OCI-LY7 (cell line): ENCODE measurements around the gene KCNB1. TPM values are rescaled to one million over a fixed set of nuclear protein-coding genes. Genes with fewer than 3 reads are reported as not detected.

Experiments
- BruUV-seq: library from RNA; stranded (reverse); fragments of 400-500 nt; replicated peaks from 2 replicates; lab custom pipeline; 2021; lab: Mats Ljungman, UMichigan
- CTCF ChIA-PET: fragments of 300-600 bp; sonication (Branson Sonifier 250); formaldehyde crosslinking; loops from one replicate; lab custom pipeline; 2022; ENCODE audit warnings: antibody characterized with exemption; ENCODE audit not compliant: unreplicated experiment; lab: Charles Lee
- POLR2A ChIA-PET: fragments of 300-600 bp; sonication (Branson Sonifier 250); formaldehyde crosslinking; loops from one replicate; lab custom pipeline; 2022; ENCODE audit warnings: antibody characterized with exemption; lab: Charles Lee
- DNase-seq: peaks from one replicate; pipeline ENCODE4 v3.0.0-alpha.2; 2015; ENCODE audit warnings: low spot score
- H2AFZ ChIP-seq: fragments of 200-600 bp; sonication (generic), shearing (Covaris generic); 2 replicates; pipeline ENCODE4 v1.6.1; 2014; ENCODE audit warnings: mild to moderate bottlenecking, antibody characterized with exemption, low read length, moderate library complexity
- H3K27ac ChIP-seq: fragments of 200-600 bp; sonication (generic); 2 replicates; pipeline ENCODE4 v1.5.1; 2014; ENCODE audit warnings: mixed run types, low read depth, mild to moderate bottlenecking, moderate library complexity, low read length, inconsistent platforms; ENCODE audit not compliant: poor library complexity, severe bottlenecking
- H3K36me3 ChIP-seq: fragments of 200-600 bp; sonication (generic); 2 replicates; pipeline ENCODE4 v1.6.1; 2014; ENCODE audit warnings: mild to moderate bottlenecking, antibody characterized with exemption, low read length, moderate library complexity, mixed read lengths; ENCODE audit not compliant: insufficient read depth
- H3K4me1 ChIP-seq: fragments of 200-600 bp; sonication (generic); 2 replicates; pipeline ENCODE4 v1.5.1; 2014; ENCODE audit warnings: mild to moderate bottlenecking, low read length; ENCODE audit not compliant: insufficient read depth, poor library complexity, severe bottlenecking
- H3K4me2 ChIP-seq: fragments of 200-600 bp; sonication (generic); 2 replicates; pipeline ENCODE4 v1.6.1; 2014; ENCODE audit warnings: mild to moderate bottlenecking, low read length
- H3K4me3 ChIP-seq: fragments of 200-600 bp; sonication (generic); 2 replicates; pipeline ENCODE4 v1.5.1; 2014; ENCODE audit warnings: mild to moderate bottlenecking, low read depth, low read length; ENCODE audit not compliant: poor library complexity, severe bottlenecking
- H3K79me2 ChIP-seq: fragments of 200-600 bp; sonication (generic); 2 replicates; pipeline ENCODE4 v1.6.1; 2016; ENCODE audit warnings: low read depth, mild to moderate bottlenecking, low read length, moderate library complexity, mixed read lengths; ENCODE audit not compliant: insufficient read depth
- H3K9me2 ChIP-seq: fragments of 200-600 bp; sonication (generic); 2 replicates; pipeline ENCODE4 v1.6.1; 2016; ENCODE audit warnings: mild to moderate bottlenecking, low read length, mixed read lengths; ENCODE audit not compliant: insufficient read depth
- H3K9me3 ChIP-seq: fragments of 200-600 bp; sonication (generic); 2 replicates; pipeline ENCODE4 v1.6.1; 2014; ENCODE audit warnings: mild to moderate bottlenecking, mixed run types, low read length, mixed read lengths
- H4K20me1 ChIP-seq: fragments of 200-600 bp; sonication (generic); 2 replicates; pipeline ENCODE4 v1.6.1; 2014; ENCODE audit warnings: mild to moderate bottlenecking, antibody characterized with exemption, low read length, moderate library complexity, mixed read lengths; ENCODE audit not compliant: insufficient read depth
- EZH2phosphoT487 ChIP-seq: fragments of 200-600 bp; sonication (generic); IDR thresholded peaks from 2 replicates; pipeline ENCODE4 v1.6.1; 2018; ENCODE audit warnings: low read depth, borderline replicate concordance, mild to moderate bottlenecking, mixed run types, antibody characterized with exemption, low read length, moderate library complexity, mixed read lengths
- intact Hi-C: fragments of 100-400 bp; cut with micrococcal nuclease; formaldehyde crosslinking; loops from one replicate; pipeline ENCODE4 v1.10.0; 2022; ENCODE audit not compliant: unreplicated experiment
- total RNA-seq, 2 experiments: library from RNA; depleted of rRNA in 1 of 2; stranded (reverse); fragments of >200 nt in 1 of 2; shearing (Covaris generic) in 1 of 2; gene quantifications; 2 replicates each; pipeline ENCODE4 v1.2.3, GENCODE V29; 2014 to 2022
- TF ChIP-seq, protein P1 (sequence below): fragments of 200-600 bp; sonication (generic); conservative IDR thresholded peaks from 2 replicates; pipeline ENCODE4 v1.5.1; 2014; ENCODE audit warnings: mild to moderate bottlenecking, antibody characterized with exemption, low read length, moderate library complexity, mixed read lengths

KCNB1 gene
- total RNA-seq, 2 experiments from 2014 or later: not detected

DNA sequence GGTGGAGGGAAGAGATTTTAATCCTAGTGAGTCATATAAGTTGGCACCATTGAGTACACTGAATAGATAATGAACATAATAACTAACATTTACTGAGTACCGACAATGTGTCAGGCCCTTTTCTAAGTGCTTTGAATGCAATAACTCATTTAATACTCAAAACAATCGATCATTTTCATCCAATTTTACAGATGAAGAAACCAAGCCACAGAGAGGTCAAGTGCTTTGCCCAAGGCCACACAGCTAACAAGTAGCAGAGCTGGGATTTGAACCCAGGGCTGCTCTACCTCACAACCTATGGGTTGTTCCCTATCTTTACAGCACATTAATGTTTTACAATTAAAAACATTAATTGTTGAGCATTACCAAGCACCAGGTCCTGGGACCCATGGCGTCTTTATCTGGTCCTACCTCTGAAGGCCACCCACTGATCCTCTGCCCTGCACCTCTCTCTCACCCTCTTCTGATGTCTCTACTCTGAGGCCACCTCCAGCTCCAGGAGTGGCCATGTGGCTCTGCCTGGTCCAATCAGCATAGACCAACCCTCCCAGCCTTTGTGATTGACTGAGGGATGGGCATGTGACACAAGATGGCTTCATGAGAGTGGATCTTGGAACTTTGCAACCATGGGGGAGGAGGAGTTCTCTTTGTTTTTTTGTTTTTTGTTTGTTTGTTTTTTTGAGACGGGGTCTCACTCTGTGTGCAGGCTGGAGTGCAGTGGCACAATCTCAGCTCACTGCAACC is 83.9 kb downstream of the KCNB1 start:
- no peak overlapping the region for H3K4me3 ChIP-seq
- intact Hi-C loops: no loop called here
- ChIA-PET POLR2A (interaction anchor here (0.6 to 0.7 kb wide), 2 partner anchors 9 to 19 kb away, joined by 4 to 9 read pairs; no protein-coding TSS in a partner anchor), CTCF (no interaction called here)
- H3K4me1 ChIP-seq: no peaks in the 10 kb centered on the region
- H3K4me2 ChIP-seq: no peak overlapping the region
- BruUV-seq: no TSS peak
- no peaks in the 10 kb centered on the region for H3K36me3 ChIP-seq
- H4K20me1 ChIP-seq: no peaks in the 10 kb centered on the region
- no peak for TF ChIP-seq EZH2phosphoT487
- TF ChIP-seq, protein P1, sequence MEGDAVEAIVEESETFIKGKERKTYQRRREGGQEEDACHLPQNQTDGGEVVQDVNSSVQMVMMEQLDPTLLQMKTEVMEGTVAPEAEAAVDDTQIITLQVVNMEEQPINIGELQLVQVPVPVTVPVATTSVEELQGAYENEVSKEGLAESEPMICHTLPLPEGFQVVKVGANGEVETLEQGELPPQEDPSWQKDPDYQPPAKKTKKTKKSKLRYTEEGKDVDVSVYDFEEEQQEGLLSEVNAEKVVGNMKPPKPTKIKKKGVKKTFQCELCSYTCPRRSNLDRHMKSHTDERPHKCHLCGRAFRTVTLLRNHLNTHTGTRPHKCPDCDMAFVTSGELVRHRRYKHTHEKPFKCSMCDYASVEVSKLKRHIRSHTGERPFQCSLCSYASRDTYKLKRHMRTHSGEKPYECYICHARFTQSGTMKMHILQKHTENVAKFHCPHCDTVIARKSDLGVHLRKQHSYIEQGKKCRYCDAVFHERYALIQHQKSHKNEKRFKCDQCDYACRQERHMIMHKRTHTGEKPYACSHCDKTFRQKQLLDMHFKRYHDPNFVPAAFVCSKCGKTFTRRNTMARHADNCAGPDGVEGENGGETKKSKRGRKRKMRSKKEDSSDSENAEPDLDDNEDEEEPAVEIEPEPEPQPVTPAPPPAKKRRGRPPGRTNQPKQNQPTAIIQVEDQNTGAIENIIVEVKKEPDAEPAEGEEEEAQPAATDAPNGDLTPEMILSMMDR: no peak
- no peak overlapping the region for H2AFZ ChIP-seq
- DNase-seq: no peak
- no peaks in the 10 kb centered on the region for H3K9me2 ChIP-seq
- H3K9me3 ChIP-seq: no peaks in the 10 kb centered on the region
- H3K79me2 ChIP-seq: no peaks in the 10 kb centered on the region
- H3K27ac ChIP-seq: no peak overlapping the region

DNA sequence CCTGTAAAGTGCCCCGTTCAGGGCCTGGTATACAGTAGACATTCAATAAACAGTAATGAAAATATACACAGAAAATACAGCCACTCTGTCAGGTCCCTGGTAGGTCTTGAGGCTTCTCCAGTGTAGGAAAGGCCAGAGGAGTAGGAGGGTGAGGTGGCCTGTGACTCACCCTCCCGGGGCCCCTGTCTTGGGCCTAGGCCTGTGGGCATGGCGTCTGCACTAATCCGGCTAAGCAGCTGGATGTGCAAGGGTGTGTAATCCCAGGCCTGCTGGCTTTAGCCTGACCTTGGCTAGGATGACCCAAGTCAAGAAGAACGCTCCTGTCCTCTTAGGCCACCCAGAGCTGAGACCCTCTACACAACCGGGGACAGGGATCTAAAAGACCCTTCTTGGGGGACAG is 84.9 kb downstream of the KCNB1 start:
- CTCF ChIA-PET: no interaction called here
- intact Hi-C loops: no loop called here
- Histone ChIP-seq H2AFZ (no peak overlapping the region), H3K27ac (no peak overlapping the region), H3K4me1 (no peaks in the 10 kb centered on the region), H3K4me3 (no peak overlapping the region), H3K9me3 (no peaks in the 10 kb centered on the region), H3K4me2 (no peak overlapping the region), H3K79me2 (no peaks in the 10 kb centered on the region), H3K9me2 (no peaks in the 10 kb centered on the region), H4K20me1 (no peaks in the 10 kb centered on the region), H3K36me3 (no peaks in the 10 kb centered on the region)
- DNase-seq: no peak
- TF ChIP-seq, protein P1: no peak
- TF ChIP-seq EZH2phosphoT487: no peak
- POLR2A ChIA-PET: no interaction called here
- BruUV-seq: no TSS peak

DNA sequence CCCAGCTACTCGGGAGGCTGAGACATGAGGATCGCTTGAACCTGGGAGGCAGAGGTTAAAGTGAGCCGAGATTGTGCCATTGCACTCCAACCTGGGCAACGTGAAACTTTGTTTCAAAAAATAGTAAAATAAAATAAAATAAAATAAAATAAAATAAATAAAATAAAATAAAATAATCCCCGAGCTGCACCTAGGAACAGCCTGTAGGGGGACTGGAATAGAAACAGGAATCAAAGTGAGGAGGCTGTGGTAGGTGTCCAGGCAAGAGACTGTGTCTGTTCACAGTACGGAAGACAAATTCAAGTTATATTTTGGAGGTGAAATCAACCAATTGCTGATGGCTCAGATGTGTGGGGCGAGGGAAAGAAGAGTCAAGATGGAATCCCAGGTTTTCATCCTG is 86.2 kb downstream of the KCNB1 start:
- H3K79me2 ChIP-seq: no peaks in the 10 kb centered on the region
- DNase-seq: no peak
- BruUV-seq: no TSS peak
- H3K4me1 ChIP-seq: no peaks in the 10 kb centered on the region
- intact Hi-C loops: no loop called here
- no peaks in the 10 kb centered on the region for H3K9me2 ChIP-seq
- H3K4me2 ChIP-seq: no peak overlapping the region
- no peaks in the 10 kb centered on the region for H4K20me1 ChIP-seq
- H2AFZ ChIP-seq: no peak overlapping the region
- H3K9me3 ChIP-seq: no peaks in the 10 kb centered on the region
- no peaks in the 10 kb centered on the region for H3K36me3 ChIP-seq
- POLR2A ChIA-PET: no interaction called here
- no peak overlapping the region for H3K27ac ChIP-seq
- TF ChIP-seq, protein P1: no peak
- no peak for TF ChIP-seq EZH2phosphoT487
- H3K4me3 ChIP-seq: no peak overlapping the region
- CTCF ChIA-PET: no interaction called here
